Progenitor cell of endocrine pancreas (in vitro differentiated cells): ENCODE measurements around the gene P2RX5. TPM values are rescaled to one million over a fixed set of nuclear protein-coding genes. Genes with fewer than 3 reads are reported as not detected.
A peak's percentile ranks its signal among the peaks of the same experiment; 100 is the strongest.

Source experiments
- DNase-seq: peaks from one replicate; pipeline ENCODE4 v3.0.0; 2021; ENCODE audit warnings: low spot score; ENCODE audit not compliant: unreplicated experiment
- H3K27ac Mint-ChIP-seq: 2 replicates; pipeline ENCODE4 v1.8.0; 2021; ENCODE audit warnings: mild to moderate bottlenecking, moderate library complexity, mixed read lengths
- H3K27me3 Mint-ChIP-seq: 2 replicates; pipeline ENCODE4 v1.8.0; 2021; ENCODE audit warnings: mixed read lengths
- H3K36me3 Mint-ChIP-seq: 2 replicates; pipeline ENCODE4 v1.8.0; 2022; ENCODE audit warnings: mixed read lengths; ENCODE audit not compliant: insufficient read depth
- H3K4me1 Mint-ChIP-seq: 2 replicates; pipeline ENCODE4 v1.8.0; 2021; ENCODE audit warnings: low read depth, mixed read lengths
- H3K4me3 Mint-ChIP-seq: 2 replicates; pipeline ENCODE4 v1.8.0; 2021; ENCODE audit warnings: low read depth, mild to moderate bottlenecking, moderate library complexity, mixed read lengths
- H3K9me3 Mint-ChIP-seq: 2 replicates; pipeline ENCODE4 v1.8.0; 2021; ENCODE audit warnings: low read depth, mixed read lengths
- CTCF ChIP-seq: fragments of 200-600 bp; sonication (generic); IDR thresholded peaks from one replicate; pipeline ENCODE4 v1.5.0; 2021; ENCODE audit warnings: antibody characterized with exemption, mild to moderate bottlenecking; ENCODE audit not compliant: unreplicated experiment
- total RNA-seq: library from RNA; stranded (reverse); gene quantifications from 2 replicates; pipeline ENCODE4 v1.2.1, GENCODE V29; 2021

Gene P2RX5
- total RNA-seq, 1 donor from 2014 or later, result 0.89 TPM

- Mint-ChIP-seq H3K4me1 (peaks cover 16% of the 10 kb centered on the region), H3K36me3 (peaks cover 8% of the 10 kb centered on the region), H3K9me3 (no peaks in the 10 kb centered on the region), H3K27ac (no peak overlapping the region), H3K4me3 (no peak overlapping the region), H3K27me3 (no peaks in the 10 kb centered on the region)
- DNase-seq, result no peak
- TF ChIP-seq CTCF, result no peak
These were observed 63.7 kb downstream of the P2RX5 start for GRCh38 chr17:3632287-3632686.

GRCh38 chr17:3630781-3631180 lies 65.2 kb downstream of the P2RX5 start:
- Mint-ChIP-seq H3K27me3 (no peaks in the 10 kb centered on the region), H3K36me3 (peaks cover 17% of the 10 kb centered on the region), H3K4me3 (no peak overlapping the region), H3K27ac (no peak overlapping the region), H3K4me1 (peaks cover 13% of the 10 kb centered on the region), H3K9me3 (no peaks in the 10 kb centered on the region)
- TF ChIP-seq CTCF, result no peak
- DNase-seq, result no peak

- TF ChIP-seq CTCF, result no peak
- H3K27me3 Mint-ChIP-seq, result no peaks in the 10 kb centered on the region
- DNase-seq, result no peak
- no peak overlapping the region for H3K27ac Mint-ChIP-seq
- peaks cover 23% of the 10 kb centered on the region for H3K36me3 Mint-ChIP-seq
- no peak overlapping the region for H3K4me3 Mint-ChIP-seq
- no peaks in the 10 kb centered on the region for H3K4me1 Mint-ChIP-seq
- H3K9me3 Mint-ChIP-seq, result no peaks in the 10 kb centered on the region
These were observed 68.2 kb downstream of the P2RX5 start for GRCh38 chr17:3627769-3628167.

GRCh38 chr17:3626831-3627768 lies 68.9 kb downstream of the P2RX5 start:
- no peak for TF ChIP-seq CTCF
- Mint-ChIP-seq H3K9me3 (no peaks in the 10 kb centered on the region), H3K27ac (peak overlapping the region; percentile 1), H3K27me3 (no peaks in the 10 kb centered on the region), H3K36me3 (peaks cover 25% of the 10 kb centered on the region), H3K4me1 (no peaks in the 10 kb centered on the region), H3K4me3 (no peak overlapping the region)
- no peak for DNase-seq

Other genes with a start within 250 kb of the P2RX5 start
- not detected in 2 replicates for gene SPATA22, start 224.3 kb downstream of the P2RX5 start, total RNA-seq
- gene ASPA, start 220.2 kb downstream of the P2RX5 start, total RNA-seq, result not detected in 2 replicates
- gene TRPV3, start 138.3 kb downstream of the P2RX5 start, total RNA-seq, result 1.6 and 2.7 TPM in 2 replicates
- gene TRPV1, start 86.7 kb downstream of the P2RX5 start, total RNA-seq, result 11.9 and 12.5 TPM in 2 replicates
- 19.2 and 22.0 TPM in 2 replicates for gene SHPK, start 59.9 kb downstream of the P2RX5 start, total RNA-seq
- 16.4 and 16.5 TPM in 2 replicates for gene CTNS, start 59.4 kb downstream of the P2RX5 start, total RNA-seq
- 81.3 and 93.8 TPM in 2 replicates for gene TAX1BP3, start 27.6 kb downstream of the P2RX5 start, total RNA-seq
- gene EMC6, start 27.3 kb downstream of the P2RX5 start, total RNA-seq, result 40.0 and 42.8 TPM in 2 replicates
- gene HASPIN, start 27.7 kb upstream of the P2RX5 start, total RNA-seq, result 8.5 and 8.6 TPM in 2 replicates
- 28.0 and 29.0 TPM in 2 replicates for gene ITGAE, start 105.0 kb upstream of the P2RX5 start, total RNA-seq
- gene NCBP3, start 150.1 kb upstream of the P2RX5 start, total RNA-seq, result 90.4 and 90.9 TPM in 2 replicates
- gene CAMKK1, start 196.9 kb upstream of the P2RX5 start, total RNA-seq, result 3.3 and 3.6 TPM in 2 replicates
- 0.19 and 0.60 TPM in 2 replicates for gene P2RX1, start 220.3 kb upstream of the P2RX5 start, total RNA-seq